PC-9 (cell line): ENCODE measurements around the gene PLAC9.

Experiments used
- EZH2 ChIP-seq: fragments of 200-600 bp; sonication (generic); IDR thresholded peaks from 2 replicates; pipeline ENCODE4 v1.8.0; 2017; ENCODE audit warnings: antibody characterized with exemption, low read depth
- TF ChIP-seq, protein P1 (sequence below): fragments of 200-600 bp; sonication (generic); conservative IDR thresholded peaks from 2 replicates; pipeline ENCODE4 v1.6.1; 2017; ENCODE audit warnings: mixed run types, antibody characterized with exemption, mild to moderate bottlenecking, moderate library complexity

DNA sequence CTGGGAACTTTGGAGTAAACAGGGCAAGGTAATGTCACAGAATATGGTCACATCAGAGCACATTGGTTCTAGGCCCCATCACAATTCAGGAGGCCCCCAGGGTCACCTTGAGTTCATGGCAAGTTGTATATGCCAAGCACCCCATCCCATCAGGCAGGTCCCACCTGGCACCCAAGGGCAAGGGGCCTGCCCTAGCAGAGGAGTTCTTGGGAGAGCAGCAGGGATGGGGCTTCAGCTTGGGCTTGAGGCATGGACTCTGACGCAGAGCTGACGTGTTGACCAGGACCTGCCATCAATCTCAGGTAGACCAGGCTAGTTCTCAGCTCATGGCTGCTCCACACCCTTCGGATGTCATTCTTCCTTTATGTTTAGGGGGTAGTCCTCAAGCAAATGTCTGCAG is 20.9 kb downstream of the PLAC9 start:
- TF ChIP-seq, protein P1, sequence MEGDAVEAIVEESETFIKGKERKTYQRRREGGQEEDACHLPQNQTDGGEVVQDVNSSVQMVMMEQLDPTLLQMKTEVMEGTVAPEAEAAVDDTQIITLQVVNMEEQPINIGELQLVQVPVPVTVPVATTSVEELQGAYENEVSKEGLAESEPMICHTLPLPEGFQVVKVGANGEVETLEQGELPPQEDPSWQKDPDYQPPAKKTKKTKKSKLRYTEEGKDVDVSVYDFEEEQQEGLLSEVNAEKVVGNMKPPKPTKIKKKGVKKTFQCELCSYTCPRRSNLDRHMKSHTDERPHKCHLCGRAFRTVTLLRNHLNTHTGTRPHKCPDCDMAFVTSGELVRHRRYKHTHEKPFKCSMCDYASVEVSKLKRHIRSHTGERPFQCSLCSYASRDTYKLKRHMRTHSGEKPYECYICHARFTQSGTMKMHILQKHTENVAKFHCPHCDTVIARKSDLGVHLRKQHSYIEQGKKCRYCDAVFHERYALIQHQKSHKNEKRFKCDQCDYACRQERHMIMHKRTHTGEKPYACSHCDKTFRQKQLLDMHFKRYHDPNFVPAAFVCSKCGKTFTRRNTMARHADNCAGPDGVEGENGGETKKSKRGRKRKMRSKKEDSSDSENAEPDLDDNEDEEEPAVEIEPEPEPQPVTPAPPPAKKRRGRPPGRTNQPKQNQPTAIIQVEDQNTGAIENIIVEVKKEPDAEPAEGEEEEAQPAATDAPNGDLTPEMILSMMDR = no peak
- TF ChIP-seq EZH2 = no peak
